Prostate gland (tissue), 2 donors: ENCODE data around the gene KLHL40. TPM values are rescaled to one million over a fixed set of nuclear protein-coding genes. Genes with fewer than 3 reads are reported as not detected.

Experiments
- DNase-seq: peaks from one replicate; pipeline ENCODE4 v3.0.0-alpha.2; 2019; ENCODE audit warnings: low spot score
- H3K27ac ChIP-seq, 2 donors: fragments of 200-600 bp; sonication (generic); 2 replicates each; pipeline ENCODE4 v1.5.1; 2017 to 2019
- H3K27me3 ChIP-seq: fragments of 200-600 bp; sonication (generic); replicated peaks from 2 replicates; pipeline ENCODE4 v1.5.1; 2019; ENCODE audit not compliant: insufficient read depth
- H3K36me3 ChIP-seq, 2 donors: fragments of 200-600 bp; sonication (generic); 1 replicate in 1 of 2; 2 replicates in 1 of 2; pipeline versions ENCODE4 v1.5.1 to v1.8.1; 2017 to 2019
- H3K4me1 ChIP-seq: fragments of 200-600 bp; sonication (generic); replicated peaks from 2 replicates; pipeline ENCODE4 v1.5.1; 2019
- H3K4me3 ChIP-seq, 2 donors: fragments of 200-600 bp; sonication (generic); 2 replicates each; pipeline ENCODE4 v1.5.1; 2017 to 2019
- H3K9me3 ChIP-seq: fragments of 200-600 bp; sonication (generic); 2 replicates; pipeline ENCODE4 v1.5.1; 2017
- CTCF ChIP-seq, 4 experiments: fragments of 200-600 bp in 2 of 4; fragments of 450-650 bp in 2 of 4; sonication (generic) in 2 of 4; IDR thresholded peaks; 1 replicate in 3 of 4; 2 replicates in 1 of 4; pipeline ENCODE4 v1.5.1; 2016 to 2019; ENCODE audit warnings: antibody characterized with exemption in 4 of 4, mild to moderate bottlenecking in 2 of 4, moderate library complexity in 2 of 4
- POLR2A ChIP-seq: fragments of 450-650 bp; IDR thresholded peaks from one replicate; pipeline ENCODE4 v1.6.1; 2016; ENCODE audit warnings: antibody characterized with exemption, mild to moderate bottlenecking
- POLR2AphosphoS5 ChIP-seq: sonication (generic); formaldehyde crosslinking; IDR thresholded peaks from one replicate; pipeline ENCODE4 v1.6.1; 2017; ENCODE audit warnings: antibody characterized with exemption
- WGBS: methylation state at CpG from one replicate; pipeline ENCODE4 v1.1.5; 2018; 5-methylcytosine and 5-hydroxymethylcytosine counted together
- intact Hi-C: fragments of 100-400 bp; cut with DNase I; formaldehyde crosslinking; loops from one replicate; pipeline ENCODE4 v1.14.2; 2022
- total RNA-seq, 2 donors: library from RNA; depleted of rRNA; stranded (reverse); fragments of >200 nt; gene quantifications; one replicate each; pipeline ENCODE4 v1.1.0, GENCODE V29; 2016

The KLHL40 gene
- total RNA-seq, 2 donors from 2014 or later: 1.2 to 2.9 TPM

GRCh38 chr3:42680271-42680670, 5.1 kb upstream of the KLHL40 start:
- H3K27ac ChIP-seq: no peak overlapping the region
- H3K4me3 ChIP-seq: no peak overlapping the region
- TF ChIP-seq POLR2AphosphoS5 (no peak), CTCF (IDR thresholded peaks at IDR 0.05) (no peak), POLR2A (no peak)
- WGBS: 100% methylated on average over 1 of the region's 1 CpG
- intact Hi-C loops: no loop called here
- H3K27me3 ChIP-seq: no peaks in the 10 kb centered on the region
- H3K4me1 ChIP-seq: no peaks in the 10 kb centered on the region
- no peak for DNase-seq
- H3K36me3 ChIP-seq: no peaks in the 10 kb centered on the region
- H3K9me3 ChIP-seq: no peaks in the 10 kb centered on the region

- Histone ChIP-seq H3K4me3 (no peak overlapping the region), H3K27ac (no peak overlapping the region), H3K27me3 (no peaks in the 10 kb centered on the region), H3K36me3 (no peaks in the 10 kb centered on the region), H3K4me1 (no peaks in the 10 kb centered on the region), H3K9me3 (no peaks in the 10 kb centered on the region)
- no peak for DNase-seq
- TF ChIP-seq POLR2AphosphoS5 (no peak), CTCF (IDR thresholded peaks at IDR 0.05) (no peak), POLR2A (no peak)
- 87% methylated on average over 4 of the region's 4 CpGs for WGBS
- intact Hi-C loops: no loop called here
Measured at GRCh38 chr3:42680806-42681205, 4.5 kb upstream of the KLHL40 start.

GRCh38 chr3:42681361-42682038, 3.8 kb upstream of the KLHL40 start:
- 90% methylated on average over 10 of the region's 10 CpGs for WGBS
- intact Hi-C loops: no loop called here
- Histone ChIP-seq H3K27ac (no peak overlapping the region), H3K4me3 (no peak overlapping the region), H3K27me3 (peaks cover 3% of the 10 kb centered on the region), H3K4me1 (no peaks in the 10 kb centered on the region), H3K36me3 (no peaks in the 10 kb centered on the region), H3K9me3 (no peaks in the 10 kb centered on the region)
- TF ChIP-seq POLR2A (no peak), POLR2AphosphoS5 (no peak), CTCF (IDR thresholded peaks at IDR 0.05) (no peak)
- DNase-seq: no peak

GRCh38 chr3:42682301-42683070, 2.9 kb upstream of the KLHL40 start:
- no peaks in the 10 kb centered on the region for H3K9me3 ChIP-seq
- DNase-seq: no peak
- 75% methylated on average over 12 of the region's 12 CpGs for WGBS
- intact Hi-C loops: no loop called here
- peaks cover 3% of the 10 kb centered on the region for H3K27me3 ChIP-seq
- H3K27ac ChIP-seq: no peak overlapping the region
- no peaks in the 10 kb centered on the region for H3K36me3 ChIP-seq
- no peak overlapping the region for H3K4me3 ChIP-seq
- TF ChIP-seq POLR2AphosphoS5 (no peak), CTCF (IDR thresholded peaks at IDR 0.05) (no peak), POLR2A (no peak)
- no peaks in the 10 kb centered on the region for H3K4me1 ChIP-seq
